ENCODE measurements around the gene GPAT3. TPM values are rescaled to one million over a fixed set of nuclear protein-coding genes. Genes with fewer than 3 reads are reported as not detected.
"Not testable (repeated sequence)": the region's sequence is repeated elsewhere in the genome, so short reads cannot be mapped to it uniquely, and the experiment has no call there.

The GPAT3 gene
- polyA plus RNA-seq, 1 experiment, result 15.0 TPM

DNA sequence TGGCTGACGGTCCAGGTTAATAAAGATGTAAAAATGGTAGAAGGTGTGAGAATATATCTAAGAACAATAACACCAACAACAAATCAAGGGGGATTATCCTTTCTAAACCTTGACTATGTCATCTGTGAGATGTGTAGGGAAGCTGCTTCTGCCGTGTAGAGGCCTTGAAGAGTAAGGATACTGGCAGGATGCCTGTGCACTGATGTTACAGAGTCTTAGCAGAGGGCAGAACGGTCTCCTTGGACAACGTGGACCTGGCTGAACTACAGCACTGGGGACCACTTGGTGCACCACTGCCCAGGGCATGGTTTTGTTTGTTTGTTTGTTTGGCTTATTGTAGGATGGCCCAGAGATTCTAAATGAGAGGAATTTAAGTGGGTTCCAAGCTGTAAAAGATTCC is 33.5 kb downstream of the GPAT3 start:
- Histone ChIP-seq H3K27me3 (ENCODE audit: control insufficient read depth, insufficient read depth, low read length) (no peaks in the 10 kb centered on the region), H3K27ac (ENCODE audit: low read depth, low read length) (no peak overlapping the region), H3K9me3 (ENCODE audit: control insufficient read depth, insufficient read depth, low read length) (no peaks in the 10 kb centered on the region; the same call in 1 of the 2 replicates), H3K4me3 (ENCODE audit: low read depth, low read length) (no peak overlapping the region)
- CTCF ChIA-PET, result no interaction called here
- DNase-seq (ENCODE audit: low read depth, low spot score), result no peak
- POLR2A ChIA-PET, result no interaction called here
- TF ChIP-seq, protein P1, sequence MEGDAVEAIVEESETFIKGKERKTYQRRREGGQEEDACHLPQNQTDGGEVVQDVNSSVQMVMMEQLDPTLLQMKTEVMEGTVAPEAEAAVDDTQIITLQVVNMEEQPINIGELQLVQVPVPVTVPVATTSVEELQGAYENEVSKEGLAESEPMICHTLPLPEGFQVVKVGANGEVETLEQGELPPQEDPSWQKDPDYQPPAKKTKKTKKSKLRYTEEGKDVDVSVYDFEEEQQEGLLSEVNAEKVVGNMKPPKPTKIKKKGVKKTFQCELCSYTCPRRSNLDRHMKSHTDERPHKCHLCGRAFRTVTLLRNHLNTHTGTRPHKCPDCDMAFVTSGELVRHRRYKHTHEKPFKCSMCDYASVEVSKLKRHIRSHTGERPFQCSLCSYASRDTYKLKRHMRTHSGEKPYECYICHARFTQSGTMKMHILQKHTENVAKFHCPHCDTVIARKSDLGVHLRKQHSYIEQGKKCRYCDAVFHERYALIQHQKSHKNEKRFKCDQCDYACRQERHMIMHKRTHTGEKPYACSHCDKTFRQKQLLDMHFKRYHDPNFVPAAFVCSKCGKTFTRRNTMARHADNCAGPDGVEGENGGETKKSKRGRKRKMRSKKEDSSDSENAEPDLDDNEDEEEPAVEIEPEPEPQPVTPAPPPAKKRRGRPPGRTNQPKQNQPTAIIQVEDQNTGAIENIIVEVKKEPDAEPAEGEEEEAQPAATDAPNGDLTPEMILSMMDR (IDR thresholded peaks at IDR 0.05; ENCODE audit: low read depth, low read length), result no peak

DNA sequence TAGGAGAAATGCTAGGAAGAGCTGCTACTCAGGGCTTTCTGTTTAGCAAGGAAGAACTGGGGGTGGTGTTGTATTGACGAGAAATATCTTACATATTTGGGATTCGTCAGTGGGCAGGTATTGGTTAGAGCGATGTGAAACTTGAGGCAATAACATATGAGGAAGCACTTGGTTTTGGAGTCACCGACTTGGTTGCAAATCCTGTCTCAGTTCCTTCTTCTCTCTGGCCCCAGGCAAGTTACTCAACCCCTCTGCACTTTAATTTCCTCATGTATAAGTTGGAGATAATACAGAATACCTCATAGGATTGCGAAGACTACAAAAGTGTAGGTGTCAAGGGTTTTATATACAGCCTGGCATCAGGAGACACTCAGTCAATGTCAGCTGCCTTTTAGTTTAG is 34.1 kb downstream of the GPAT3 start:
- no peak for DNase-seq (ENCODE audit: low read depth, low spot score)
- H3K27ac ChIP-seq (ENCODE audit: low read depth, low read length), result no peak overlapping the region
- no peaks in the 10 kb centered on the region; the same call in 1 of the 2 replicates for H3K9me3 ChIP-seq (ENCODE audit: control insufficient read depth, insufficient read depth, low read length)
- TF ChIP-seq, protein P1 (IDR thresholded peaks at IDR 0.05; ENCODE audit: low read depth, low read length), result no peak
- no peak overlapping the region for H3K4me3 ChIP-seq (ENCODE audit: low read depth, low read length)
- no peaks in the 10 kb centered on the region for H3K27me3 ChIP-seq (ENCODE audit: control insufficient read depth, insufficient read depth, low read length)
- POLR2A ChIA-PET, result no interaction called here
- CTCF ChIA-PET, result no interaction called here

DNA sequence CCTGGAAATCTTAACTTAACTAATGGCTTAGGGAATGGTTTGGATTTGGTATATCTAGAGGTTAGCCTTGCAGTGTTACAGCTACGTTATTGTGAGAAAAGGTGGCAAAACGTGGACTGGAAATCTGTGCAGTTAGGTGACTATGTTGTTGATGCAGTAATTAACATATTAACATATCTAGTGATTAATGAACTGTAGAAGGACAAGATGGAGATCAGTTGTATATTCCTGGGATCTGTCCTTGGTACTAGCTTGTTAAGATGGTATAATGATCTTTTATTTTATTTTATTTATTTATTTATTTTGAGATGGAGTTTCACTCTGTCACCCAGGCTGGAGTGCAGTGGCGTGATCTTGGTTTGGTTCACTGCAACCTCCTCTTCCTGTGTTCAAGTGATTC is 36.9 kb downstream of the GPAT3 start:
- no peaks in the 10 kb centered on the region for H3K27me3 ChIP-seq (ENCODE audit: control insufficient read depth, insufficient read depth, low read length)
- H3K27ac ChIP-seq (ENCODE audit: low read depth, low read length), result no peak overlapping the region
- DNase-seq (ENCODE audit: low read depth, low spot score), result no peak
- POLR2A ChIA-PET, result no interaction called here
- H3K4me3 ChIP-seq (ENCODE audit: low read depth, low read length), result no peak overlapping the region
- CTCF ChIA-PET, result no interaction called here
- no peaks in the 10 kb centered on the region for H3K9me3 ChIP-seq (ENCODE audit: control insufficient read depth, insufficient read depth, low read length)
- TF ChIP-seq, protein P1 (IDR thresholded peaks at IDR 0.05; ENCODE audit: low read depth, low read length), result no peak

DNA sequence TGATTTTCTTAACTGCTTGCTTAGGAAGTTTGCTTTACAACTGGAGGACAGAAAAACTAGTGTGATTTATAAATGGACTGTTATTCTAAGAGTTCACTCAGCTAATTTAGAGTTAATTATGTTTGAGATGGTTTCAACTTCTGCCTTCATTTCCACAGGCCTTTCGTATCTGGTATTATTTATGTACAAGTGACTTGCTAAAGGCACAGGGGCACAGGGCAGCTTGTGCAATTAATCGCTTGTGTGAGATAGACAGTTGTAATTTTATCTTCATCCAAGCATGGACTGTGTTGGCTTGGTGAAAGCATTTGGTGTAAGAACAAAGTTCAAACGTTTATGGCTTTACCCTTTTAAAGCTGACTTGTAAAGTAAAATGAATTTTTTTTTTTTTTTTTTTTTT is 38.3 kb downstream of the GPAT3 start:
- H3K27ac ChIP-seq (ENCODE audit: low read depth, low read length), result no peak overlapping the region
- no peaks in the 10 kb centered on the region for H3K9me3 ChIP-seq (ENCODE audit: control insufficient read depth, insufficient read depth, low read length)
- CTCF ChIA-PET, result no interaction called here
- H3K27me3 ChIP-seq (ENCODE audit: control insufficient read depth, insufficient read depth, low read length), result no peaks in the 10 kb centered on the region
- POLR2A ChIA-PET, result no interaction called here
- DNase-seq (ENCODE audit: low read depth, low spot score), result no peak
- TF ChIP-seq, protein P1 (IDR thresholded peaks at IDR 0.05; ENCODE audit: low read depth, low read length), result no peak
- H3K4me3 ChIP-seq (ENCODE audit: low read depth, low read length), result no peak overlapping the region

DNA sequence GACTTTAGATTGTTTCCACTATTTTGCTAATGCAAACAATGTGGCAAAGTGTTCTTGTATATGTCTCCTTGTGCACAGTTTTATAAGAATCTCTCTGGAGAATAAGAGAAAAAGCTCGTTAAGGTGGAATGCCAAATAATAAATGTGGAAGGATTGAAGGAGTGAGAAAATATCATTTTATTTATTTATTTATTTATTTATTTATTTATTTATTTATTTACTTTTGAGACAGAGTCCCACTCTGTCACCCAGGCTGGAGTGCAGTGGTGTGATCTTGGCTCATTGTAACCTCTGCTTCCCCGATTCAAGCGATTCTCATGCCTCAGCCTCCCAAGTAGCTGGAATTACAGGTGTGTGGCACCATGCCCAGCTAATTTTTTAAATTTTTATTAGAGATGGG is 40.3 kb downstream of the GPAT3 start:
- H3K4me3 ChIP-seq (ENCODE audit: low read depth, low read length); DNase-seq (ENCODE audit: low read depth, low spot score); H3K9me3 ChIP-seq (ENCODE audit: control insufficient read depth, insufficient read depth, low read length); H3K27ac ChIP-seq (ENCODE audit: low read depth, low read length); H3K27me3 ChIP-seq (ENCODE audit: control insufficient read depth, insufficient read depth, low read length); CTCF ChIA-PET; POLR2A ChIA-PET: not testable (repeated sequence)

Measured in AG04450 (cell line).